GM18861 (cell line): ENCODE results near the gene DBNDD1.

Experiments
- ATAC-seq: cut with Tn5 transposase; IDR thresholded peaks from one replicate; pipeline ENCODE4 v1.9.1; 2021; ENCODE audit not compliant: unreplicated experiment

Gene DBNDD1

GRCh38 chr16:89965447-89966225, 53.6 kb downstream of the DBNDD1 start:
- ATAC-seq = no peak

GRCh38 chr16:89964201-89964600, 55.1 kb downstream of the DBNDD1 start:
- ATAC-seq = no peak

- ATAC-seq = no peak
These were observed 56.3 kb downstream of the DBNDD1 start for GRCh38 chr16:89962754-89963498.

GRCh38 chr16:89961920-89962319, 57.3 kb downstream of the DBNDD1 start:
- no peak for ATAC-seq

- ATAC-seq = no peak
These were observed 58.3 kb downstream of the DBNDD1 start for GRCh38 chr16:89960966-89961365.

GRCh38 chr16:89958596-89958995, 60.7 kb downstream of the DBNDD1 start:
- ATAC-seq = no peak

GRCh38 chr16:89958068-89958467, 61.2 kb downstream of the DBNDD1 start:
- no peak for ATAC-seq

GRCh38 chr16:89957216-89957785, 62.0 kb downstream of the DBNDD1 start:
- ATAC-seq = no peak

GRCh38 chr16:89956505-89957215, 62.6 kb downstream of the DBNDD1 start:
- ATAC-seq = no peak

GRCh38 chr16:89955001-89955685, 64.1 kb downstream of the DBNDD1 start:
- ATAC-seq = no peak
